GM21717 (cell line): ENCODE data around the gene CDC25A.

ENCODE experiments used
- ATAC-seq: cut with Tn5 transposase; IDR thresholded peaks from one replicate; pipeline ENCODE4 v1.9.1; 2021; ENCODE audit warnings: mild to moderate bottlenecking, moderate library complexity; ENCODE audit not compliant: unreplicated experiment

CDC25A gene

GRCh38 chr3:48112108-48112791, 76.0 kb downstream of the CDC25A start:
- ATAC-seq = peak; percentile 88

- no peak for ATAC-seq
Measured at GRCh38 chr3:48110463-48110862, 77.8 kb downstream of the CDC25A start.

- ATAC-seq = no peak
Measured at GRCh38 chr3:48107227-48107626, 81.0 kb downstream of the CDC25A start.
